GM18517 (cell line): ENCODE results near the gene OTOF.

Experiments used
- ATAC-seq: cut with Tn5 transposase; IDR thresholded peaks from one replicate; pipeline ENCODE4 v1.9.1; 2021; ENCODE audit warnings: mild to moderate bottlenecking, moderate library complexity; ENCODE audit not compliant: unreplicated experiment

OTOF gene

DNA sequence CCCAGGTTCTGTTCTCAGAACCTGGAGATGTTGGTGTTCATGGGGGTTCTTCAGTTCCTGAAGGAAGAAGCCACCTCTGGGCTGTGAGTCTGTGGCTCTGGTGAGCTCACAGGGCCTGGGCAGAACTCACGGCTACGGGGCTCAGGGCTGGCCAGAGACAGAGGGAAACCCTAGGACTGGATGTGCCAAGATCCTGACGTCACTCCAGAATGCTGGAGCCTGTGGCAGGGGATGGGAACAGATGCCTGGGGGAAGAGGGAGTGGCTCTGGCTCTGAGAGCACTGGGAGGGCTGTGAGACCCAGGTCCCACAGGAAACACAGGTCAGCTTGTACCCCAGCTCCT lies at the start of gene OTOF:
Gene OTOF (minus strand): TSS at position 214 of the 343 bp plus-strand sequence.
- no peak for ATAC-seq

DNA sequence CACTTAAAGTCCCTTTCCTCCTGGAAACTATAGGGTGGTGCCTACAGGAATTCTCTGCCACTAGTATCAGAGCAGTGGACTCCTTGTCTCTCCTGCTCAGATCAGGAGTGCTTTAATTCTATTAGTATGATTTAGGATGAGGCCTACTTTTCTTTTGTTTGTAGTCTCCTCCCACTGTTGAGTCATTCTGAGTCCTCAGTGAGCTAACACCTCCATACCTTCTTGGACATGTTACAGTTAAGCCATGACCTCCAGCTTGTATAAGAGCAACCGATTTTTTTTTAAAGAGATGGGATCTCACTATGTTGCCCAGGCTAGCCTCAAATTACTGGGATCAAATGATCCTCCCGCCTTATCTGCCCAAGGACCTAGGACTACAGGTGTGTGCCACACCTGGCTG lies 48.7 kb upstream of the OTOF start:
- ATAC-seq = no peak

DNA sequence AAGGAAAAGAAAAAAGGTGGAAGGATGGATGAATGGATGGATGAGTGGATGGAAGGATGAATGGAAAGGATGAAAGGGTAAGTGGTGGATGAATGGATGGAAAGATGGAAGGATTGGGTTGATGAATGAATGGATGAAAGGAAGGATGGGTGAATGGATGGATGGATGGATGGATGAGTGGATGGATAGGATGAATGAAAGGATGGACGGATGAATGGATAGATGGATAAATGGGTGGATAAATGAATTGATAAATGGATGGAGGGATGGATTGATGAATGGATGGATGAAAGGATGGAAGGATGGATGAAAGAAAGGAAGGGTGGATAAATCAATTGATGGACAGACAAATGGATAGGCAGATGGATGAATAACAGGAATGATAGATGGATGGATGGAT lies 48.2 kb upstream of the OTOF start:
- ATAC-seq = no peak

DNA sequence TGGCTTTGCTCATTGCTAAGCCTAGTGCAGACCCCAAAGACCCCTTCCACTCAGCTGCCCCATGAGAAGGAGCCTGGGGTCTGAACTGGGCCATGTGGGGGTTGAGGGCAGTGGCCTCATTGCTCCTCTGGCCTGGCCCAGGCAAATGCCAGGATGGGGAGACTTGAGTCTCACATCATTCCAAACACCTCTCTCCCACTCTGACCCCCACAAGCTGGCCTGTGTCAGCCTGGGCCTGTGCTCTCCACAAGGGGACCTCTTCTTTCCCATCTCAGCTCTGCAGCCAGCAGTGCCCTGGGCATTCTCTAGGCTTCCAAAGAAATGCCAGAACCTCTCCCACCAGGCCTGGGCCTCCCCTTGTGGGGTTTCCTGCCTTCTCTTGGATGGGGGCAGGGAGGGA lies 45.8 kb upstream of the OTOF start:
- ATAC-seq = no peak

DNA sequence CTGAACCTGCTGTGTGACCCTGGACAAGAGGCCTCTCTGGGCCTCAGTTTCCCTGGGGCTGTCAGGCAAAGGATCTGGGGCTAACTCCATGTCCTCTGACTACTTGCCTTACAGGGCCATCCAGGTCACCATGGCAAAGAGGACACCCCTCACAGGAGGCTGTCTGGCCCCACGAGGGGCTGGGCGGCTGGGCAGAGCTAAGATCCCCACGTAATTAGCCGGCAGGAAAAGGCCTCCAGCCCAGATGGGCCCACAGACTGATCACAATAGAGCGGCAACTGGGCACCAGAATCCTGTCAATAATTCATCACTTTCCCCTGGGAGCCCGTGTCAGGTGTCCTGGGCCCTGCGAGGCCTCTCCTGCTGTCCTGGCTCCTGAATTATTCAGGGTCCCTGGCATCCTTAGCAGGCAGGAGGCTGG lies 44.8 kb upstream of the OTOF start:
- ATAC-seq = no peak

DNA sequence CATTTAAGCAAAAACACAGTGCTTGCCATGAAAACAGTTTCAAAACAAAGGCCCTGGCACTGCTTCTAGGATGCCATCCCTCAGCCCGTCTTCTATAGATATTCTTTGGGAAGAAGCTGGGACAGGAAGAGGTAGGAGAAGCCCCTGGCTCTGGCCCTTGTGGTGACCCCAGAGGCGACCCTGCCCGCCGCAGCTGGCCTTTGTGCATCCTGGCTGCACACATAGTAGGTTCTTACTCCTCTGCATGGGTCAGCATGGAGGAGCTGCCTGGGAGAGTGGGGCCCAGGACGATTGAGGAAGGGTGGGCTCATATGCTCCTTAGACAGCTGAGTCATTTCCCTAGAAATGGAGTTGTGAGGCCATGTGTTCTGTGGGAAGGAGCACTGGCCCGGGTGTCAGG lies 44.4 kb upstream of the OTOF start:
- ATAC-seq = no peak

DNA sequence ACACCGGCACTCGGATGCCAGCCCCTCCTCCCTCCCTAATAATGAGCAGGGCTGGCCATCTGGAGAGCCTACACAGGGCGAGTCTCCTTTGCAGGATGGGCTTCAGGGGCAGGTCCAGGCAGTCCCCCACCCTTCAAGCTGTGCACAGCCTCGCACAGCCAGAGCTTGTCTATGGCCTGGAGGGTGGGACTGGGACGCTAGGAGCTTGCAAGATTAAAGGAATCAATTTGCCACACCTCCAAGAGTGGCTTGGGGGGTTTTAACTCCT lies 43.9 kb upstream of the OTOF start:
- no peak for ATAC-seq

DNA sequence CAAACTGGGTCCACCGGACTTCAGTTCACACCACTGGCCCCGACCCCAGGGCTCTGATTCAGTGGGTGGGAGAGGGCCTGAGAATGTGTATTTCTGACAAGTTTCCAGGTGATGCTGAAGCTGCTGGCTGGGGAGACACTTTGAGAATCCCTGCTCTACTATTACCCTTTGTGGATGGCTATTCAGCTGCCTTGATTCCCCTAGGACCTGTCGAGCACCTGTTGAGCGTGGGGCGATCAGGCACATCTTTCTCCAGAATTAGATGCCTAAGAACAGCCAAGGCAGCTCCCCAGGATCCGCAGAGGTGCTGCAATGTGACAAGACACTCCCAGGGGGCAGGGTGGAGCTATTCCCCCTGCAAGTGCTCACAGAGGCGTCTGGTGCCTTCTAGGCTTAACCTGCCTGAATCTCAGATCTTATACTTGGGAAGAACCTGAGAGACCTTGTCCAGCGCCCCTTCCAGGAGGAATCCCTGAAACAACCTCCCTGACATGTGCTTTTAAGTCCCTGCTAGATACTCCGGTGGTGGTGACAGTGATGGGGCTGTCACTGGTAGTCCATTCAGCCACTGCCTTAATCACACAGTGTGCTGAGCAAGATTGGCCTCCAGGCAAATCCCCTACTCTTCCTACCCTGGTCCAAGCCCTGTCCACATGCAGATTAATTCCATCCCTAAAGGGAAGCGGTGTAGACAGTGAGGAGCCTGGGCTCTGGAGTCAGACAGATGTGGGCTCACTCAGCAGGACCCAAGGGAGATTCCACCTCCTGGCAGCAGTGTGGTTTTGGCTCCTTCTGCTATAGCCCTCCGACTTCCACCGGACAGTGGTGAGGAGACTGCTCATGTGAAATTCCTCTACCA lies 43.4 kb upstream of the OTOF start:
- no peak for ATAC-seq

DNA sequence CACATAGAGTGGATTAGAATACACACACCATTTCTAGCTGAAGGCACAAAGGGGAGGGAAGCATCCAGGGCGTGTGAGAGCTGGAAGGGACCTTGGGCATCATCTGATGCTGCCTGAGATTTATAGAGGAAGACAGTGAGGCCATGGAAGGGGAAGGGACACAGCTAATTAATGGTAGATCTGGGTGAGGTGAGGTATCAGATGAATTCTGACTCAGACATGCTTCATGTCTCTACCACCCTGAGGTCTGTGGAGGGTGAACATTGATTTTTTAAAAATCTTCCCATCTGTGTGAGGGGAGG lies 42.2 kb upstream of the OTOF start:
- no peak for ATAC-seq

DNA sequence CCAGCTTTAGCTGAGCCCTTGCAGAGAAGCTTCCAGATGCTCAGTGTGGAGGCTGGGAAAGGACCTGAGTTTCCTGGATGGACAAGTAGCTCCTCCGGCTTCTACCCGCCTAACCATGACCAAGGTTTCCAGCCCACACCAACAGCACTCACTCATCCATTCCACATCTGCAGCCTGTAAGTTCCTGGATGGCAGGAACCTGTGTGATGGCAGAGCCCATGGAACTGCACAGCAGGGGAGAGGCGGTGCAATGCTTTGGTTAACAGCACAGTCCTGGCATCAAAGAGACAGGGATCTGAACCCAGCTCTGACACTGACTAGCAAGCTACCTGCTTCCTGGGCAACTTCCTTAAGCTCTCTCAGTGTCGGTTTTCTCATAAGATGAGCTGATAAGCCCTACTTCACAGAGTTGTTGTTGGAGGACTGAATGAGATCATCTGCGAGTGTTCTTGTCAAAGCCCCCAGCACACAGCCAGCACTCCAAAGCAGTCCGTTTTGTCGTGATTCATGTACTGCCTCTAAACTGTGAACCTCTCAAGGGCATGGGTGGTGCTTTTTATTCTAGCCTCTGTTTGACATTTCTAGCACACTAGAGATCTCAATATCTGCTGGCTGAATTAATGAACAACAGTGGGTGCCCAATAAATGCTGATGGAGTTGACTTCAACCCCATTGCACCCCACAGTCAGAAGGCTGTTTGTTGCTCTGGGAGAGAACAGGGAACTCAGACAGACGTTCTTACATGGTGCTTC lies 41.6 kb upstream of the OTOF start:
- no peak for ATAC-seq

DNA sequence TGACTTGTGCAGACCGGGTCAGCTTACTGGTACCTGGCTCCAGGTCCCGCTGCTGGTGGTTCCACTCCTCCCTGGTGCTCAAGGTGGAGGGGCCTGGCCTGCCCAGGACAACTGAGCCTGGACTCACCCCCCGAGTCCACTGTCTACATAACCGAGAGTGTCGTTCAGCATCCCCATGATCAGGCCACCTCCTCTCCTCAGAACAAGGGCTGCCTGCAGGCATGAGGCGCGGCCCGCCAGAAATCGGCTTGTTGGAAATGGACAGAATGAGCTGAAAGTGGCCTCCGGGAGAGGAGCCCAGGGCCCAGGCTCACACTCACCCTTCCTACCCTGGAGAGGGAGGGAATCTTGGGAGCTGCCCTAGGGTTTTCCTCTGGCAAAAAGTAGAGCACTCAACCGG lies 38.9 kb upstream of the OTOF start:
- no peak for ATAC-seq

DNA sequence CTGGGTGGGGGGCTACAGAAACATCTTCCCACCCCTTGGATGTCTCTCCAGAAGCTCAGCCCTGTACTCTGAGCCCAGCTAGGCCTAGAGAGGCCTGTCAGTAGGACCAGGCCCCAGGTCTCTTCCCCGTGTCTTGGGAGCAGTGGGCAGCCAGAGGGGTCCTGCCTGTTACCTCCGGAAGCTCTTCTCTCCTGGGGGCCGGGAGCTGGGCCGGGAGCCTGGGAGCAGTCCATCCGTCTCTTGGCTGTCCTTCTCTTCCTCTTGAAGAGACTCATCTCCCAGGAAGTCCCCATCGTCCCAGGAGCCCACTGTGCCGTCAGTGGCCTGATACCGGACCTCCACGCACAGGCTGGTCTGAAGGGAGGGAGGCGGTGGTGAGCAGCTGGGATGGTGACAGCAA lies 38.3 kb upstream of the OTOF start:
- ATAC-seq = no peak

DNA sequence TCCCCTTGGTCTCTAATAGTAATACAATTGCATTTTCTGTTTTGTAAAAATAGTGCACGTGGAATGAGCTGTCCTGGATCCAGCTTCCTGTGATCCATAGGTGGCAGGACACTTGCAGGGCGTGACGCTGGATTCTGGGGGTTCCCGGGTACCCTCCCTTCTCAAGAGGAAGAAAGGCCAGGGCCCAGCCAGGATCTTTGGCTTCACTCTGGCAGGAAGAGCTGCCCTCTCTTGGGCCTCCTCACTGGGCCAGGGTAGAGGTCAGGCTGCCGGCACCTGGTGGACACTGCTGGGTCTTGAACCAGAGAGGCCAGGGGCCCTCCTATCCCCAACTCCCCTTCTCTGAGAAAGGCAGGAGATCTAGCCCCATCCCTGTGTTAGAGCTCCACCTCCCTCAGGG lies 37.8 kb upstream of the OTOF start:
- no peak for ATAC-seq

DNA sequence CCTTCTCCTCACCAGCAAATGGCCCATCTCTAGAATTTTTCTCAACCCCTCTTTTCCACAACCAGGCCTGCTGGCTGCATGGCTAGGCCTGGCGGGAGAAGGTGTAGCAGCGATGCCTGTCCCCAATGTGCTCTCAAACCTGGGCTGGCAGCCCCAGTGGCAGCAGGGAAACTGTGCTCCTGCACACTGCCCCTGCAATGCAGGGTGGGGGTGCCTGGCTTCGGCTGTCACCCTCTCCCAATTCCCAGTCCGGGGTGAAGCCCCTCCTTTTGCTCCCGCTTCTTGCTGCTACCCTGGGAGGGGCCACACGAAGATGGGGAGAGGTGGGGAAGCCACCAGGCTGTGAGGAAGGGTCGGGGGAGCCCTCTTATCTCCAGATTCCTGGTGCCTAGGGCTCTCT lies 36.1 kb upstream of the OTOF start:
- no peak for ATAC-seq

DNA sequence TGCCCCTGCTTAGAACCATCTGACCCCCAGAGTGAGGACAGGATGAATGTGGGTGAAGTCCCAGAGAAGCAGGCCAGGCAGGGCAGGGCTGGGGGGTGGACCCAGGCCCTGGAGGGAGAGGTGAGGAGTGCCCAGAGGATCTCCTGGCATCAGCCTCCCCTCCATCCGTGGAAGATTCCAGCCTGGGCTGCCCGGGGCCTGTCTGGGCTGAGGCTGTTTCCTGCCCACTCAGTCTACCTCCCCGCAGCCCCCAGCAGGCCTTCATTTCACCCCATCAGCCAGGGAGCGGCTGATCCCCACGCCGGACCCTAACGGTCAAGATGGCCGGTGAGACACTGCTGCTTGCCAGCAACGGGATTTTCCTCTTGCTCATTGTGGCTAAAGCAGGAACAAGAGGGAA lies 35.3 kb upstream of the OTOF start:
- ATAC-seq = no peak

DNA sequence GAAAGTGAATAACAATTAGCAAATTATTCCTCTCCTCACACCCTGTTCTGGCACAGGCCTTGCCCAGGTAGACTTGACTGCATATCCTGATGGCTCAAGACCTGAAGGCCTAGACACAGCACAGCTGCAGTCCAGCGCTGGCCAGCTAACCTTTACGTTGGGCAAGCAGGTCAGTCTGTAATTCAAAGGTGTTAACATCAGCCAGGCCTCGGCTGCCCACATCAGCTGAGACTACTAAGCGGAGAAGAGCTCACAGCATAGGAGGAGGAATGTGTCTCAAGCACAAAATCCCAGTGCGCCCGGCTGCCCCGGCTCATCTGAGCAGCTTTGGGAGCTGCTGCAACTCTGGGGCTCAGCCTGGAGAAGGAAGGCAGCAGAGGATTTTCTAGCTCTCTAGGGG lies 33.5 kb upstream of the OTOF start:
- no peak for ATAC-seq

DNA sequence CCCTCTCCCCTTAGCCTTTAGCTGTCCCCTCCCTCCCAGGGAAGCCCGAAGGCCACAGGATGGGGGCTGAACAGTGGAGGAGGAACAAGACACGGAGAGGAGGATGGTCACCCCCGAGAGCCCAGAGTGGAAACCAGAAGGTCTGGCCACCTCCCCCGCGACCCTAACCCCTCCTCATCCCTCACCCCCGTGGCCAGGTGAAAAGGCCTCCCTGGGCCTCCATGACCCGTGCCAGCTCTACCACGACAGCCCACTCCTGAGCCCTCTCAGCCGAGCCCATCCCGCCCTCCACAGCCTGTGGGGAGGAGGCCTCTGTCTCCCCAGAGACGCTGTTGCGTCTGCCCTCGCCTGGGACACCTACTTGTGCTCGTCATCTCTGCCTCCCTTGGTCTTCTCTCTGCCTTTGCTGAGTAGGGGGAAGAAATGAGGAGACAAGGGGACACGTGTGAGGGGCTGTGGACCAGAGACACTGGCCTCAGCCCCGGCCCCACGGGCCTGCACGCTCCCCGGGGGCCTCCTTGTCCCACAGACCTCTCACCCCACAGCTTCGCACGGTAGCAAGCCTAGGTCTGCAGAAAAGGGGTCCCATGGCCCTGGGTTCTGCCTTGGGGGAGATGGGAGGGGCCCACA lies 32.5 kb upstream of the OTOF start:
- no peak for ATAC-seq

DNA sequence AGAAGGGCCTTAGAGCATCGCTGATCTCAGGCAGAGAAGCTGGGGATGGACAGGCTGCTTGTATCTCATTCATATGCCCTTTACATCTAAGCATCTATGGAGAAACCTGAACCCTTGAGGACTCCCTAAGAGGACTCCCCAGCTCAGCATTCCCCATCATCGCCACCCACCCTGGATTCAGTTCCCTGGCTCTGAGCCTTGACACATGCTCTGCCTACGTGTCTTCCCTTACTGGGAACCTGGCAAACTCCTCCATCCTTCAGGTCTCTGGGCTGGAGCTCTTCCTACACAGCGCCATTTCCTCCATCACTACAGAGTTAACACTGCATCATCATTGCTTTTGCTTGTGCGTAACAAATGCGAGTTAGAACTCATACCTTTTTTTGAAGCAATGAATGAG lies 31.2 kb upstream of the OTOF start:
- ATAC-seq = no peak

DNA sequence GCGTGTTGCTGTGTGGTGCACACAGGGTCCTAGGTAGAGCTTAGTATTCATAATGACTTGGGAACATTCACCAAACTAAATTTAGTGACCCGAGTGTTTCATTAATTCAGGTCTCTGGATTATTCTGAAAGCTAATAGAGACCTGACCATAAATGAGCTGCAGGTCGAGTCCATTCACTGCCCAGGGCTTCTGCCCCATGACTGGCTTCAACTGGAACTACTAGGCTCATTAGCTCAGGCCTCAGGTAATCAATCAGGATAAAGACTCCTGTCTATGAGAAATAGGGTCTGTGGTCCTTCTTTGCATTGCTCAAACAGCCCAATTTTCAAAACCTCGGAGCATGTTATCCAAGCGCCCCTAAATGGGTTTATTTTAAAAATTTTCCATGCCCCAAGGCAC lies 30.0 kb upstream of the OTOF start:
- ATAC-seq = no peak

DNA sequence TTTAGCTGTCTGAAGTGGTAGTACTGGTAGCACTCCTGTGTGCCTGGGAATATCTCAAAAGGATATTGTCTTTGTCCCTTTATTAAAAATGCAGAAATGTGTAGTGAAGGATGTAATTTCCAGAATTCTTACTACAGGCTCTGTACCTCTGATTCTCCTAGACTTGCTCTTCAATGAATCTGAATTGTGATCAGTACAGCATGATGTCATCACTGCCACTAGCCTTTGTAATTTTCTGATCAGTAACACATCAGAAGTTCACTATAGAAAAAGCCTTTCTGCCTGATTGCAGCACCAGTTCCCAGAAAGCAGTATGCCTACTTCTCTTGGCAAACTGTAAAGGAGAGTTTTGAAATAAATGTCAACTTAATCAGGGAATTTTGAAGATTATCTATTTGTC lies 29.2 kb upstream of the OTOF start:
- ATAC-seq = no peak

DNA sequence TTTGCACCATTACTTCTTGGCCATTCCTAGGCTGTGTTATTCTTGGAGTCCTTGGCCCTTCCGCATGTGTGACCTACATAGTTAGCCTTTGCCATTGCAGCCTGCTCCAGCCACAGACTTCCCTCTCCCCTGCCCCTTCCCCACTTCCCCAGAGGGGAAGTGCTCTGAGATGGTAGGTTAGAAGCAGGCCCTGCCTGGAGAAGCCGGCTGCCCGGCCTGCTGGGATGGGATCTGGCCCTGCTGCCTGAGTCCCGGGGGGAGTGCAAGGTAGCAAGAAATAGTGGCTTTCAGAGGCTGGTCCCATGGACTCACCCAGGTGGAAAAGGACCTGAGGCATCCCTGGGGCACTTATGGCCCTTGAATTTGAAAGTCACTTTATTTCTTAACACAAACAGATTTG lies 28.4 kb upstream of the OTOF start:
- ATAC-seq = no peak

DNA sequence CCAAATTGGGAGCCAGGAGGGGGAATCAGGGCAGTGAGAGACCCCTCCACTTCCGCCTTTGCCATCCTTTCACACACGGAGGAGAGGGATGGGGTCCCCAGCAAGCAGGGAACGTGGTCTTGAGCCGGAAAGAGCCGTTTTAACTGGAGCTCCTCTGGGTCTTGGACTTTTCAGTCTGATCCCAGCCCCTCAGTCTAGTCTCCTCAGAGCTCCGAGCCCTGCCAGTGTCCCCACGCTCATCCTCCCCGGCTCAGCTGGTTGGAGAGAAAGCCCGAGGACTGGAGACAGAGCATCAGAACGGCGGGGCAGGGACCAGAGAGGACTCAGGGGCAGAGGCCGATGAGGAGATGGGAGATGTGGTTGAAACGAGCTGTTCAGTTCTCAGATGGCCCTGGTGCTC lies 26.1 kb upstream of the OTOF start:
- ATAC-seq = no peak
